ENCODE results near the gene NAA80. TPM values are rescaled to one million over a fixed set of nuclear protein-coding genes. Genes with fewer than 3 reads are reported as not detected.

NAA80 gene
- total and polyA plus RNA-seq, 7 donors = 6.8 to 12.8 (median 8.6) TPM

DNA sequence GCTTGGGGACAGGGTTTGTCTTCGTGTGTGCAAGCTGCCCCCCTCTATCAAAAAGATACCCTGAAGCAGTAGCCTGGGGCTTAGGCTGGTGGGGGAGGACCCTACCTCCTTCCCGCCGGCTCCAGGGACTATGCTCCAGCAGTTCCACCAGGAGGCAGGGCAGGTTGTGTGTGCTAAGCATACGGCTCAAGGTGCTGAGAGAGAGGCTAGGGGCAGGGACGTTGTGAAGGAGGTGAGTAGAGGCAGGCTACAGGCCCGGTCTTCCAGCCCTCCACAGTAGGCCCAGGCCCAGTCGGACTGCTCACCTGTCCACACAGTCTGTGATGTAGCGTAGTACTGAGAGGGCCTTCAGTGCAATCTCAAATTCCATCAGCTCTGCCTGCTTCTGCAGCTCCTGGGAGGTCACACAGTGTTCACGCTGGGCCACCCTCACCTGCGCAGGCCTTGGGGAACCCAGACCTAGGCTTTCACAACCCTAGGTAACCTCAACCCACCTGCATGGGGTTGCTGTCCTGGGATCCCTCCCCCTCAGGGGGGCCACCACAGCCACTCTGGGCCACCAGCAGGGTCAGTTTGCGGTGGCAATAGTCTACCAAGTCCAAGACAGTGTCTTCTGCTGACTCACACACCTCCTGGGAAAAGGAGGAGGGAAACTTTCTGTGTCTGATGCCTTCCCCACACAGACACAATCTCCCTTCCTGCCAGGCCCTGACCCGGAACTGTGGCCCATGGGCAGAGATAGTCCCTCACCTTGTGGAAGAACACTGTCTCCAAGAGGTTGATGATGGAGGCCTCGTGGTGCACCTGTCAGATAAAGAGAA is 43.8 kb upstream of the NAA80 start:
- no peak for DNase-seq
- no peak for ATAC-seq
- H3K4me3 ChIP-seq = no peak overlapping the region
- H3K4me1 ChIP-seq = peaks cover 26% of the 10 kb centered on the region
- intact Hi-C loops (cut with DNase I) = no loop called here
- peaks cover 0 to 8% of the 10 kb centered on the region in 2 donors for H3K36me3 ChIP-seq (ENCODE audit: insufficient read depth in 1 of 2, low read depth in 1 of 2)
- WGBS, 3 donors = 84 to 89% (median 86%) methylated on average over 13 of the region's 13 CpGs
- TF ChIP-seq, protein P1, sequence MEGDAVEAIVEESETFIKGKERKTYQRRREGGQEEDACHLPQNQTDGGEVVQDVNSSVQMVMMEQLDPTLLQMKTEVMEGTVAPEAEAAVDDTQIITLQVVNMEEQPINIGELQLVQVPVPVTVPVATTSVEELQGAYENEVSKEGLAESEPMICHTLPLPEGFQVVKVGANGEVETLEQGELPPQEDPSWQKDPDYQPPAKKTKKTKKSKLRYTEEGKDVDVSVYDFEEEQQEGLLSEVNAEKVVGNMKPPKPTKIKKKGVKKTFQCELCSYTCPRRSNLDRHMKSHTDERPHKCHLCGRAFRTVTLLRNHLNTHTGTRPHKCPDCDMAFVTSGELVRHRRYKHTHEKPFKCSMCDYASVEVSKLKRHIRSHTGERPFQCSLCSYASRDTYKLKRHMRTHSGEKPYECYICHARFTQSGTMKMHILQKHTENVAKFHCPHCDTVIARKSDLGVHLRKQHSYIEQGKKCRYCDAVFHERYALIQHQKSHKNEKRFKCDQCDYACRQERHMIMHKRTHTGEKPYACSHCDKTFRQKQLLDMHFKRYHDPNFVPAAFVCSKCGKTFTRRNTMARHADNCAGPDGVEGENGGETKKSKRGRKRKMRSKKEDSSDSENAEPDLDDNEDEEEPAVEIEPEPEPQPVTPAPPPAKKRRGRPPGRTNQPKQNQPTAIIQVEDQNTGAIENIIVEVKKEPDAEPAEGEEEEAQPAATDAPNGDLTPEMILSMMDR (IDR thresholded peaks at IDR 0.05) = no peak
- no peaks in the 10 kb centered on the region for H3K9me3 ChIP-seq
- no peaks in the 10 kb centered on the region for H3K27me3 ChIP-seq (ENCODE audit: insufficient read depth in 3 of 3, low read length in 2 of 3)
- H3K27ac ChIP-seq = no peak overlapping the region

DNA sequence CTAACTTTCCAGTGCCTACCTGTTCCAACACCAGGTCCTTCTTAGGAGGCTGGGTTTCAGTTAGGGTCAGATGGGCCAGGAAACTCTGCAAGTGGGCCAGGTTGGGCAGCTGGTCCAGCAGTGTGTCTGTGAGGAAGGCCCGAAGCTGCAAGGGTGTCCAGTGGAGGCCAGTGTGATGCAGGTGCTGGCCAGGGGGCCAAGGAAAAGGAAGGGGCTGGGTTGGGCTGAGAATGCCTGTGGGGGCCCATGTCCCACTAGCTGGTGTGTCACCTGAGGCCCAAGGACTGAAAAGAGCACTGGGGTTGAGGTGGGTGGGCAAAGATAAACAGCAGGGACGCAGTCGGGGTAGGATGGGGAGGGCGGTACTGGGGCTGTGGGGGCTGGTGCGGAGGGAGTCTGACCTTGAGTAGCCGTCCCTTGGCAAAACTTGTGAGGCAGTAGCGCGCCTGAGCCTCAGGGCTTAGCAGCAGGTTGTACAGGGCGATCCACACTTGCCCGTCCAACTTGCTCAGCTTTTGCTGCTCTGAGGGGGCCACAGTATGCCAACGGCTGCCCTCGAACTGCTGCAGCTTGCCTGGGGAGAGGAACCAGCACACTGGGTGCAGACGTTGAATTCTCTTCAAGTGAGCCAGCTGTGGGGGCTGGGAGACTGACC is 42.9 kb upstream of the NAA80 start:
- TF ChIP-seq, protein P1 (IDR thresholded peaks at IDR 0.05) = no peak
- Histone ChIP-seq H3K27ac (no peak overlapping the region), H3K4me3 (no peak overlapping the region)

DNA sequence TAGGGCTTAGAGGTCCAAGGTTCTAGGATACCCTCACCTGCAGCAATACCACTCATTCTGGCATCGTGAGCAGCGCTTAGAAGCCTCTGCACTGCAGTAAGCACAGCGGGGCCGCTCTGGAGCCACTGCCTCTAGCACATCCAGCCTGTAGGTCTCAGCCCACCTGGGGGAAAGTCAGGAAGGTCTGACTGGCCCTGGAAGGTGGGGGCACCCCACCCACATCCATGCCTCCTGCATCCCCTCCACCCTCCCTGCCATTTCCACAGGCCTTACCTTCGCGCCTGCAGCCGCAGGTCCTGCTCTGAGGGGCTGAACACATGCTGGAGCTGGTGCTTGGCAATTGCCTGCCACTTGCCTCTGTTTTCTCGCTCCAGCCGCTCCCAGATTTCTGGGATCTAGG is 42.3 kb upstream of the NAA80 start:
- Histone ChIP-seq H3K4me1 (peaks cover 26% of the 10 kb centered on the region), H3K4me3 (peak overlapping the region; percentile 93), H3K27me3 (ENCODE audit: insufficient read depth in 3 of 3, low read length in 2 of 3) (no peaks in the 10 kb centered on the region), H3K27ac (no peak overlapping the region), H3K9me3 (no peaks in the 10 kb centered on the region), H3K36me3 (ENCODE audit: insufficient read depth in 1 of 2, low read depth in 1 of 2) (no peaks in the 10 kb centered on the region)
- WGBS, 3 donors = 87 to 94% (median 93%) methylated on average over 8 to 9 of the region's 9 CpGs
- no peak for ATAC-seq
- intact Hi-C loops (cut with DNase I) = no loop called here
- DNase-seq = no peak
- TF ChIP-seq, protein P1 (IDR thresholded peaks at IDR 0.05) = no peak

More for the DNA sequence above, 42.9 kb upstream of the NAA80 start:
- ATAC-seq (no peak), DNase-seq (no peak)
- 88 to 93% (median 90%) methylated on average over 13 of the region's 13 CpGs for WGBS, 3 donors
- Histone ChIP-seq H3K4me1 (peaks cover 26% of the 10 kb centered on the region), H3K9me3 (no peaks in the 10 kb centered on the region), H3K27me3 (ENCODE audit: insufficient read depth in 3 of 3, low read length in 2 of 3) (no peaks in the 10 kb centered on the region), H3K36me3 (ENCODE audit: insufficient read depth in 1 of 2, low read depth in 1 of 2) (no peaks in the 10 kb centered on the region)
- intact Hi-C loops (cut with DNase I) = no loop called here

DNA sequence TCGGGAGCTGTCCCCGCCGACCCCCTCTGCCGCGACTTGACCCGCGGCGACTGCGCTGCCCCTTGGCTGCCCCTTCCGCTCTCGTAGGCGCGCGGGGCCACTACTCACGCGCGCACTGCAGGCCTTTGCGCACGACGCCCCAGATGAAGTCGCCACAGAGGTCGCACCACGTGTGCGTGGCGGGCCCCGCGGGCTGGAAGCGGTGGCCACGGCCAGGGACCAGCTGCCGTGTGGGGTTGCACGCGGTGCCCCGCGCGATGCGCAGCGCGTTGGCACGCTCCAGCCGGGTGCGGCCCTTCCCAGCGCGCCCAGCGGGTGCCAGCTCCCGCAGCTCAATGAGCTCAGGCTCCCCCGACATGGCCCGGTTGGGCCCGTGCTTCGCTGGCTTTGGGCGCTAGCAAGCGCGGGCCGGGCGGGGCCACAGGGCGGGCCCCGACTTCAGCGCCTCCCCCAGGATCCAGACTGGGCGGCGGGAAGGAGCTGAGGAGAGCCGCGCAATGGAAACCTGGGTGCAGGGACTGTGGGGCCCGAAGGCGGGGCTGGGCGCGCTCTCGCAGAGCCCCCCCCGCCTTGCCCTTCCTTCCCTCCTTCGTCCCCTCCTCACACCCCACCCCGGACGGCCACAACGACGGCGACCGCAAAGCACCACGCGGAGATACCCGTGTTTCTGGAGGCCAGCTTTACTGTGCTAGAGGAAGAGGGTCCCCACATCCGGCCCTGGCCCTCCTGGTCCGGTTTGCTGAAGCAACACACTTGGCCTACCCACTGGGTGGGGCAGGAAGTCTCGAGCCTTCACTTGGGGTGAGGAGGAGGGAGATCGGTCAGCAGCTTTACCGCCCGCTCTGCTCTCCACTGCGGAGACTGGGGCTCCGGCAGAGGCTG is 41.5 kb upstream of the NAA80 start, which contains the start of gene RASSF1:
Gene RASSF1 (minus strand): TSS at position 389 of the 882 bp plus-strand sequence. CDS start 31 bp downstream, at position 358.
- peak within 1 kb of the TSS; percentile 93 for H3K4me3 ChIP-seq
- DNase-seq (peak; percentile 78 to 86), ATAC-seq (peak in 2 of 4 donors; percentile 3)
- peaks cover 29% of the 10 kb centered on the region for H3K4me1 ChIP-seq
- TF ChIP-seq, protein P1 (IDR thresholded peaks at IDR 0.05) = no peak
- no peaks in the 10 kb centered on the region for H3K27me3 ChIP-seq (ENCODE audit: insufficient read depth in 3 of 3, low read length in 2 of 3)
- WGBS, 3 donors = 11 to 18% (median 12%) methylated on average over 68 to 85 of the region's 85 CpGs
- intact Hi-C loops (cut with DNase I) = no loop called here
- H3K27ac ChIP-seq = peak within 1 kb of the TSS; percentile 95
- H3K9me3 ChIP-seq = no peaks in the 10 kb centered on the region
- no peaks in the 10 kb centered on the region for H3K36me3 ChIP-seq (ENCODE audit: insufficient read depth in 1 of 2, low read depth in 1 of 2)

Measured in psoas muscle (tissue), 8 donors.